K562 (cell line): Measurements from ENCODE around the gene MTA2. TPM values are rescaled to one million over a fixed set of nuclear protein-coding genes. Genes with fewer than 3 reads are reported as not detected.

Source experiments
- BHLHE40 ChIP-seq: IDR thresholded peaks from 2 replicates; pipeline ENCODE4 v1.6.1; 2011; ENCODE audit warnings: low read length, improper control_type of control experiment
- BRF1 ChIP-seq: IDR thresholded peaks from 3 replicates; pipeline ENCODE4 v1.6.1; 2011; ENCODE audit warnings: borderline replicate concordance, mild to moderate bottlenecking; ENCODE audit not compliant: insufficient read length; ENCODE audit errors: extremely low read depth
- COPS2 ChIP-seq: fragments of 450-650 bp; conservative IDR thresholded peaks from 2 replicates; pipeline ENCODE4 v1.6.1; 2016; ENCODE audit warnings: mild to moderate bottlenecking, moderate library complexity
- ESRRA ChIP-seq: fragments of 450-650 bp; IDR thresholded peaks from 2 replicates; pipeline ENCODE4 v1.6.1; 2014; ENCODE audit warnings: low read depth, mild to moderate bottlenecking, moderate library complexity, borderline replicate concordance
- FOXM1 ChIP-seq, 2 experiments: fragments of 450-650 bp in 1 of 2; sonication (generic) in 1 of 2; formaldehyde crosslinking in 1 of 2; IDR thresholded peaks; 2 replicates each; pipeline versions ENCODE4 v1.6.1 to v1.9.0; 2017 to 2022; ENCODE audit warnings: low read depth in 2 of 2, mild to moderate bottlenecking in 2 of 2, missing genetic modification reagents in 1 of 2, moderate library complexity in 1 of 2
- FOXP4 ChIP-seq: sonication (generic); formaldehyde crosslinking; IDR thresholded peaks from 2 replicates; pipeline ENCODE4 v1.8.0; 2022; ENCODE audit warnings: mild to moderate bottlenecking, missing genetic modification reagents, borderline replicate concordance
- GABPA ChIP-seq: fragments of 200-800 bp; sonication (Bioruptor generic); conservative IDR thresholded peaks from 2 replicates; pipeline ENCODE4 v1.6.1; 2016; ENCODE audit warnings: low read depth, missing genetic modification characterization, missing compliant biosample characterization
- HDAC2 ChIP-seq: fragments of 450-650 bp; IDR thresholded peaks from 2 replicates; pipeline ENCODE4 v1.6.1; 2016; ENCODE audit warnings: mild to moderate bottlenecking
- HNRNPLL ChIP-seq: fragments of 200-400 bp; formaldehyde crosslinking; IDR thresholded peaks from 2 replicates; pipeline ENCODE4 v1.6.1; 2017; ENCODE audit warnings: low read length, low read depth, mild to moderate bottlenecking; ENCODE audit not compliant: poor library complexity, severe bottlenecking
- JUNB ChIP-seq: fragments of 450-650 bp; formaldehyde crosslinking; conservative IDR thresholded peaks from 2 replicates; pipeline ENCODE4 v1.4.0; 2020; ENCODE audit warnings: mild to moderate bottlenecking
- KAT8 ChIP-seq: fragments of 450-650 bp; IDR thresholded peaks from 2 replicates; pipeline ENCODE4 v1.6.1; 2016; ENCODE audit warnings: low read depth, mild to moderate bottlenecking
- MECOM ChIP-seq: fragments of 250-450 bp; sonication (Bioruptor Pico); IDR thresholded peaks from 2 replicates; pipeline ENCODE4 v1.8.0; 2022; ENCODE audit warnings: inconsistent platforms
- NRF1 ChIP-seq, 2 experiments: fragments of 450-650 bp; IDR thresholded peaks in 1 of 2; conservative IDR thresholded peaks in 1 of 2; 2 replicates each; pipeline ENCODE4 v1.6.1; 2014; ENCODE audit warnings: mild to moderate bottlenecking in 2 of 2
- RFX1 ChIP-seq: fragments of 450-650 bp; IDR thresholded peaks from 2 replicates; pipeline ENCODE4 v1.6.1; 2016; ENCODE audit warnings: mild to moderate bottlenecking, moderate library complexity
- SNAPC5 ChIP-seq: fragments of 250-450 bp; sonication (Bioruptor Pico); IDR thresholded peaks from 2 replicates; pipeline ENCODE4 v1.8.0; 2021; ENCODE audit warnings: moderate library complexity, mild to moderate bottlenecking, inconsistent platforms
- SNRNP70 ChIP-seq: fragments of 200-400 bp; formaldehyde crosslinking; optimal IDR thresholded peaks from 2 replicates; pipeline ENCODE3; 2017; ENCODE audit warnings: low read depth, low read length
- SRF ChIP-seq, 2 experiments: fragments of 250-450, 450-650 bp in 1 of 2; sonication (Bioruptor Pico) in 1 of 2; sonication (generic) in 1 of 2; formaldehyde crosslinking; IDR thresholded peaks; 2 replicates each; pipeline versions ENCODE4 v1.5.0 to v1.5.1; 2020 to 2022; ENCODE audit warnings: mild to moderate bottlenecking in 1 of 2, missing genetic modification reagents in 1 of 2
- STAG1 ChIP-seq: sonication (generic); formaldehyde crosslinking; IDR thresholded peaks from 2 replicates; pipeline ENCODE4 v1.5.0; 2020; ENCODE audit warnings: missing genetic modification reagents, borderline replicate concordance
- TCF15 ChIP-seq: fragments of 250-450 bp; sonication (Bioruptor Pico); IDR thresholded peaks from 2 replicates; pipeline ENCODE4 v1.8.0; 2022; ENCODE audit warnings: moderate library complexity, mild to moderate bottlenecking, inconsistent platforms
- ZFP1 ChIP-seq: fragments of 450-650 bp; formaldehyde crosslinking; IDR thresholded peaks from 2 replicates; pipeline ENCODE4 v1.4.0; 2020; ENCODE audit warnings: mild to moderate bottlenecking, mixed read lengths
- ZNF274 ChIP-seq: IDR thresholded peaks from 2 replicates; pipeline ENCODE4 v1.6.1; 2011; ENCODE audit warnings: low read depth, mild to moderate bottlenecking, low read length, moderate library complexity, borderline replicate concordance
- ZNF280A ChIP-seq: fragments of 450-650 bp; IDR thresholded peaks from 2 replicates; pipeline ENCODE4 v1.6.1; 2018; ENCODE audit warnings: mild to moderate bottlenecking, low read depth; ENCODE audit not compliant: partially characterized antibody
- ZNF316 ChIP-seq: fragments of 450-650 bp; IDR thresholded peaks from 2 replicates; pipeline ENCODE4 v1.6.1; 2016
- ZNF324 ChIP-seq: fragments of 250-450 bp; sonication (Bioruptor Pico); IDR thresholded peaks from 2 replicates; pipeline ENCODE4 v1.4.0; 2020; ENCODE audit warnings: mild to moderate bottlenecking
- ZNF785 ChIP-seq: fragments of 250-450 bp; sonication (Bioruptor Pico); IDR thresholded peaks from 2 replicates; pipeline ENCODE4 v1.4.0; 2020; ENCODE audit warnings: mild to moderate bottlenecking
- polyA plus RNA-seq, 8 experiments: library from polyadenylated mRNA; depleted of rRNA in 4 of 8; stranded (reverse) in 5 of 8; unstranded in 3 of 8; fragments of >200 nt; fragmentation: Nextera tagmentation in 2 of 8; fragmentation: Illumina TruSeq in 1 of 8; extraction: Ambion mirVana in 2 of 8; extraction: Trizol in 1 of 8; gene quantifications; 2 replicates each; pipeline versions ENCODE4 v1.2.1 to v1.2.3, GENCODE V29; 2011 to 2014; ENCODE audit warnings: inconsistent platforms in 1 of 8, missing spikeins in 1 of 8
- total RNA-seq, 7 experiments: library from RNA; depleted of rRNA in 6 of 7; stranded (reverse); fragments of >200 nt in 6 of 7; fragmentation: Illumina TruSeq in 2 of 7; extraction: Trizol in 2 of 7; gene quantifications; 2 replicates each; pipeline versions ENCODE4 v1.2.1 to v1.2.3, GENCODE V29; 2011 to 2021; ENCODE audit warnings: low replicate concordance in 1 of 7

MTA2 gene
- total and polyA plus RNA-seq, 9 of the 15 experiments (the other 6 are each of a cell fraction or from before 2014, with no cell fraction given) = 6.2 to 220 (median 172) TPM

- TF ChIP-seq KAT8 = no peak
- TF ChIP-seq ZNF785 = no peak
- TF ChIP-seq SRF (CRISPR knock-in tag; IDR thresholded peaks at IDR 0.05) = peak in 1 of 2 experiments; percentile 70; a peak in 2 of 4 replicates
- TF ChIP-seq ZNF274 = no peak
- no peak for TF ChIP-seq RFX1
- TF ChIP-seq TCF15 = no peak
- no peak for TF ChIP-seq HNRNPLL
- no peak for TF ChIP-seq MECOM (CRISPR knock-in tag)
- TF ChIP-seq ZNF316 = no peak
- no peak for TF ChIP-seq FOXP4 (CRISPR knock-in tag)
- TF ChIP-seq GABPA (tag) = no peak
- no peak for TF ChIP-seq HDAC2
- TF ChIP-seq SNRNP70 = no peak
- TF ChIP-seq SNAPC5 (CRISPR knock-in tag) = no peak
- no peak for TF ChIP-seq COPS2
- TF ChIP-seq ZNF324 (CRISPR knock-in tag) = no peak
- 0 out of 2 replicates have a peak, but pooled peaks have one; percentile 28 for TF ChIP-seq BHLHE40
- no peak for TF ChIP-seq ZFP1 (CRISPR knock-in tag)
- no peak for TF ChIP-seq ZNF280A
- peak; percentile 35; the same call in 1 of the 2 replicates for TF ChIP-seq ESRRA
- no peak for TF ChIP-seq JUNB
- TF ChIP-seq BRF1 = no peak
- TF ChIP-seq STAG1 (CRISPR knock-in tag) = peak; percentile 52; the same call in 1 of the 2 replicates
- no peak; a peak in 1 of 4 replicates for TF ChIP-seq NRF1 (conservative IDR thresholded peaks at IDR 0.05 in 1 of 2, IDR thresholded peaks at IDR 0.05 in 1 of 2)
- TF ChIP-seq FOXM1 (IDR thresholded peaks at IDR 0.05; ENCODE audit: low read depth) = peak; percentile 14; the same call in 1 of the 2 replicates
- TF ChIP-seq FOXM1 (CRISPR knock-in tag; IDR thresholded peaks at IDR 0.05; ENCODE audit: low read depth) = no peak
Observed at GRCh38 chr11:62560566-62561103, 41.0 kb downstream of the MTA2 start (continued).
